ENCODE results near the gene ARRDC2. TPM values are rescaled to one million over a fixed set of nuclear protein-coding genes. Genes with fewer than 3 reads are reported as not detected.

ARRDC2 gene
- total RNA-seq, 1 experiment from 2014 or later = 18.8 TPM

GRCh38 chr19:18059297-18059696, 51.3 kb downstream of the ARRDC2 start:
- H3K27ac Mint-ChIP-seq (ENCODE audit: low read depth, unreplicated experiment) = no peak overlapping the region
- no peak for DNase-seq (ENCODE audit: unreplicated experiment)
- no peaks in the 10 kb centered on the region for H3K36me3 Mint-ChIP-seq (ENCODE audit: insufficient read depth, unreplicated experiment)
- no peaks in the 10 kb centered on the region for H3K4me1 Mint-ChIP-seq (ENCODE audit: insufficient read depth, unreplicated experiment)
- intact Hi-C loops (cut with micrococcal nuclease) = loop anchor here (2.0 kb wide), 1 partner anchor 120 kb away; no protein-coding TSS in a partner anchor
- no peaks in the 10 kb centered on the region for H3K9me3 Mint-ChIP-seq (ENCODE audit: unreplicated experiment)
- H3K27me3 Mint-ChIP-seq (ENCODE audit: insufficient read depth, unreplicated experiment) = no peaks in the 10 kb centered on the region
- no peak for TF ChIP-seq CTCF (IDR thresholded peaks at IDR 0.05; ENCODE audit: unreplicated experiment)
- no peak overlapping the region for H3K4me3 Mint-ChIP-seq (ENCODE audit: unreplicated experiment)
- BruUV-seq (replicated peaks) = no TSS peak
- ChIA-PET CTCF (interaction anchor here (0.6 to 7.6 kb wide), 18 partner anchors 9 to 210 kb away, joined by 3 to 103 read pairs (median 3); partner anchors contain the start of gene ARRDC2), POLR2A (interaction anchor here (0.7 to 0.8 kb wide), 2 partner anchors 18 to 52 kb away, joined by 3 to 4 read pairs; partner anchors contain the start of gene ARRDC2)

GRCh38 chr19:18059902-18060301, 51.9 kb downstream of the ARRDC2 start:
- TF ChIP-seq CTCF (IDR thresholded peaks at IDR 0.05; ENCODE audit: unreplicated experiment) = no peak
- BruUV-seq (replicated peaks) = no TSS peak
- H3K4me1 Mint-ChIP-seq (ENCODE audit: insufficient read depth, unreplicated experiment) = no peaks in the 10 kb centered on the region
- intact Hi-C loops (cut with micrococcal nuclease) = loop anchor here (2.0 kb wide), 1 partner anchor 121 kb away; no protein-coding TSS in a partner anchor
- no peaks in the 10 kb centered on the region for H3K9me3 Mint-ChIP-seq (ENCODE audit: unreplicated experiment)
- CTCF ChIA-PET = interaction anchor here (0.6 to 7.6 kb wide), 13 partner anchors 10 to 123 kb away, joined by 3 to 103 read pairs (median 3); partner anchors contain the start of gene ARRDC2
- no peaks in the 10 kb centered on the region for H3K27me3 Mint-ChIP-seq (ENCODE audit: insufficient read depth, unreplicated experiment)
- POLR2A ChIA-PET = interaction anchor here (0.8 kb wide), 1 partner anchor 17 kb away, joined by 3 read pairs; no protein-coding TSS in a partner anchor
- DNase-seq (ENCODE audit: unreplicated experiment) = no peak
- H3K4me3 Mint-ChIP-seq (ENCODE audit: unreplicated experiment) = no peak overlapping the region
- H3K27ac Mint-ChIP-seq (ENCODE audit: low read depth, unreplicated experiment) = no peak overlapping the region
- no peaks in the 10 kb centered on the region for H3K36me3 Mint-ChIP-seq (ENCODE audit: insufficient read depth, unreplicated experiment)

GRCh38 chr19:18060472-18060871, 52.5 kb downstream of the ARRDC2 start:
- POLR2A ChIA-PET = no interaction called here
- TF ChIP-seq CTCF (IDR thresholded peaks at IDR 0.05; ENCODE audit: unreplicated experiment) = no peak
- CTCF ChIA-PET = interaction anchor here (0.6 to 7.6 kb wide), 7 partner anchors 31 to 124 kb away, joined by 3 to 103 read pairs (median 3); partner anchors contain the start of gene ARRDC2
- no peak overlapping the region for H3K27ac Mint-ChIP-seq (ENCODE audit: low read depth, unreplicated experiment)
- H3K9me3 Mint-ChIP-seq (ENCODE audit: unreplicated experiment) = no peaks in the 10 kb centered on the region
- H3K4me1 Mint-ChIP-seq (ENCODE audit: insufficient read depth, unreplicated experiment) = no peaks in the 10 kb centered on the region
- no peaks in the 10 kb centered on the region for H3K27me3 Mint-ChIP-seq (ENCODE audit: insufficient read depth, unreplicated experiment)
- DNase-seq (ENCODE audit: unreplicated experiment) = no peak
- H3K36me3 Mint-ChIP-seq (ENCODE audit: insufficient read depth, unreplicated experiment) = no peaks in the 10 kb centered on the region
- no TSS peak for BruUV-seq (replicated peaks)
- H3K4me3 Mint-ChIP-seq (ENCODE audit: unreplicated experiment) = no peak overlapping the region
- intact Hi-C loops (cut with micrococcal nuclease) = no loop called here

GRCh38 chr19:18062028-18062427, 54.1 kb downstream of the ARRDC2 start:
- BruUV-seq (replicated peaks) = no TSS peak
- no peak overlapping the region for H3K27ac Mint-ChIP-seq (ENCODE audit: low read depth, unreplicated experiment)
- ChIA-PET CTCF (interaction anchor here (0.6 to 7.6 kb wide), 6 partner anchors 13 to 124 kb away, joined by 3 to 103 read pairs (median 4); partner anchors contain the start of gene ARRDC2), POLR2A (no interaction called here)
- no peak for DNase-seq (ENCODE audit: unreplicated experiment)
- no peak for TF ChIP-seq CTCF (IDR thresholded peaks at IDR 0.05; ENCODE audit: unreplicated experiment)
- intact Hi-C loops (cut with micrococcal nuclease) = no loop called here
- H3K9me3 Mint-ChIP-seq (ENCODE audit: unreplicated experiment) = no peaks in the 10 kb centered on the region
- H3K4me1 Mint-ChIP-seq (ENCODE audit: insufficient read depth, unreplicated experiment) = no peaks in the 10 kb centered on the region
- no peaks in the 10 kb centered on the region for H3K36me3 Mint-ChIP-seq (ENCODE audit: insufficient read depth, unreplicated experiment)
- no peak overlapping the region for H3K4me3 Mint-ChIP-seq (ENCODE audit: unreplicated experiment)
- no peaks in the 10 kb centered on the region for H3K27me3 Mint-ChIP-seq (ENCODE audit: insufficient read depth, unreplicated experiment)

Measured in MCF 10A (cell line).